Ascending aorta (tissue), 2 donors: ENCODE results near the gene CDC14A. TPM values are rescaled to one million over a fixed set of nuclear protein-coding genes. Genes with fewer than 3 reads are reported as not detected.

ENCODE experiments used
- DNase-seq, 2 donors: peaks; one replicate each; pipeline ENCODE4 v3.0.0-alpha.2; 2019; ENCODE audit warnings: low spot score in 2 of 2
- H3K27ac ChIP-seq, 2 donors: fragments of 200-600 bp; sonication (generic); one replicate each; pipeline ENCODE4 v1.5.1; 2016 to 2017; ENCODE audit warnings: mild to moderate bottlenecking in 1 of 2
- H3K27me3 ChIP-seq: fragments of 200-600 bp; sonication (generic); one replicate; pipeline ENCODE4 v1.5.1; 2017
- H3K36me3 ChIP-seq, 2 donors: fragments of 200-600 bp; sonication (generic); one replicate each; pipeline ENCODE4 v1.5.1; 2016
- H3K4me1 ChIP-seq, 2 donors: fragments of 200-600 bp; sonication (generic); one replicate each; pipeline ENCODE4 v1.5.1; 2016 to 2017; ENCODE audit warnings: mild to moderate bottlenecking in 1 of 2
- H3K4me3 ChIP-seq, 2 donors: fragments of 200-600 bp; sonication (generic); one replicate each; pipeline ENCODE4 v1.5.1; 2016 to 2017; ENCODE audit warnings: mild to moderate bottlenecking in 1 of 2
- H3K9me3 ChIP-seq, 2 donors: fragments of 200-600 bp; sonication (generic); one replicate each; pipeline ENCODE4 v1.5.1; 2016
- CTCF ChIP-seq, 3 experiments: fragments of 200-600 bp in 2 of 3; fragments of 450-650 bp in 1 of 3; sonication (generic) in 2 of 3; IDR thresholded peaks; one replicate each; pipeline ENCODE4 v1.5.1; 2016 to 2019; ENCODE audit warnings: antibody characterized with exemption in 3 of 3, mild to moderate bottlenecking in 1 of 3, moderate library complexity in 1 of 3
- intact Hi-C: fragments of 100-400 bp; cut with DNase I; formaldehyde crosslinking; loops from one replicate; pipeline ENCODE4 v1.15.1; 2023
- total RNA-seq: library from RNA; depleted of rRNA; stranded (reverse); fragments of >200 nt; gene quantifications from one replicate; pipeline ENCODE4 v1.1.0, GENCODE V29; 2016

CDC14A gene
- total RNA-seq, 1 donor from 2014 or later: 2.0 TPM

DNA sequence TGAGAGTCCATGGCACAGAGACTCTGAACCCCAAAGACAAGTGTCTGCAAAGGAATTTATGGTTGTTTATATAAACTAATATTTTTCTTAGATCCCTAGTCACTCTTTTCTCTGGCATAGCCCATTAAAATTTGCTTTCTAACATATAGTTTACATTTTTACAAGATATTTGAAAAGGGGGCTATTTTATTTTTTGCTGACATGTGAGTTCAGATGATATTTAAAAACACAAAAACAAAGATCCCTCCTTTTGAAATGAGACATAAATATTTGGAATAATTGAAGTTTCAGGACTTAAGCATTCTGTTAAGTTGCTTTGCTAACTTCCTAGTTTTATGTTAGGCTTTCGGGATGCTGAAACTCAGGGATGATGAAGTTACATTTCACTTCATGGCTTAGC lies 86.1 kb downstream of the CDC14A start:
- intact Hi-C loops: no loop called here
- DNase-seq: no peak
- Histone ChIP-seq H3K4me1 (no peaks in the 10 kb centered on the region), H3K27me3 (no peaks in the 10 kb centered on the region), H3K9me3 (no peaks in the 10 kb centered on the region), H3K4me3 (no peak overlapping the region), H3K27ac (no peak overlapping the region), H3K36me3 (no peaks in the 10 kb centered on the region)
- no peak for TF ChIP-seq CTCF (IDR thresholded peaks at IDR 0.05)

DNA sequence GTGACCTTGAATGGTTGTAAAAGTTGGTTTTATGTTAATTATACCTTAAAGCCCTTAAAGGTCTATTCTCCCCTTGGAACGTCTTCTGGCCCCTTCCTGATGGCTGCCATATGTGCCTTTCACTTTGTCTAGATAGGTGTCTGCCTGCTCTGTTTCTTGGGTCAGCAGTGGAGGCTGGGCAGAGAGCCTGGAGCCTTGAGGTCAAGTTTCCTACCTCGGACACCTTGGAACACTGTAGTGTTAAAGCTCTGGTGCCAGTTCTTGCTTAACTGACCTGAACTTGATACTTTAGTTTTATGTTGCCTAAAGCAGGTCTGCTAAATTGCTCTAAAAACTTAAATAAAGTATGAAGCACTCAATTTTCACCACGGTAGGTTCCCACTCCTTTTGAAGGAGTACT lies 86.5 kb downstream of the CDC14A start:
- H3K4me3 ChIP-seq: no peak overlapping the region
- H3K9me3 ChIP-seq: no peaks in the 10 kb centered on the region
- no peaks in the 10 kb centered on the region for H3K4me1 ChIP-seq
- DNase-seq: no peak
- no peak overlapping the region for H3K27ac ChIP-seq
- no peak for TF ChIP-seq CTCF (IDR thresholded peaks at IDR 0.05)
- intact Hi-C loops: no loop called here
- H3K36me3 ChIP-seq: no peaks in the 10 kb centered on the region
- no peaks in the 10 kb centered on the region for H3K27me3 ChIP-seq

DNA sequence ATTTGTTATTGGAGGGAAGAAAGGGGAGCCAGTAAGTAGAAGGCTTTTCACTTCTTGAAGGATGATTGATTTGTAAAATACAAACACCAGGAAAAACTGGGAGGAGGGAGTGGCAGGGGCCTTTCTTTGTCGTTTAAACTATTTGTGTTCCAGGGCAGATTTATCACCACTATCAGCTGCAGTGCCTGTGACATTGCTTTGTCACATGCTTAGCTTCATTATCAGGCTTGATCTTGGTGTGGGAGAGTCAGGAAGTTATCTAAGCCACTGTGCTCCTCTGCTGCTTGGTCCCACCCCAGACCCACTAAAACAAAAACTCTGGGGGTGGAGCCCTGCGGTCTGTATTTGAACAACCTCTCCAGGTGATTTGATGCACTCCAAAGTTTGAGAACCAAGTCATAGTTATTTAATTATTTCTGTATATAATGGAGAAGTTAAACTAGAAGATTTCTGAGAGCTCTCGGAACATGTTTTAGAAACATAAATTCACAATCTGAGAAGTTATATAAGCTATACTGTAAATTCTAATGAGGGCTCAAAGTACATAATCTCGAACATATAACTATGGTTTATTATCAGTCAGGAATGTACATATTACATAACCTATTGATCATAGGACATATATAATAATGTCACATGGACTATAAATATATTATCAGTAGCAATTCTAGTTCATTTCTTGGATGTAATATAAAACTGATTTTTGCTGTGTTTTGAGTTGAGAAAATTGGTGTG lies 87.9 kb downstream of the CDC14A start:
- Histone ChIP-seq H3K27me3 (no peaks in the 10 kb centered on the region), H3K27ac (no peak overlapping the region), H3K9me3 (no peaks in the 10 kb centered on the region), H3K4me1 (no peaks in the 10 kb centered on the region), H3K4me3 (no peak overlapping the region), H3K36me3 (no peaks in the 10 kb centered on the region)
- DNase-seq: no peak
- intact Hi-C loops: no loop called here
- no peak for TF ChIP-seq CTCF (IDR thresholded peaks at IDR 0.05)

DNA sequence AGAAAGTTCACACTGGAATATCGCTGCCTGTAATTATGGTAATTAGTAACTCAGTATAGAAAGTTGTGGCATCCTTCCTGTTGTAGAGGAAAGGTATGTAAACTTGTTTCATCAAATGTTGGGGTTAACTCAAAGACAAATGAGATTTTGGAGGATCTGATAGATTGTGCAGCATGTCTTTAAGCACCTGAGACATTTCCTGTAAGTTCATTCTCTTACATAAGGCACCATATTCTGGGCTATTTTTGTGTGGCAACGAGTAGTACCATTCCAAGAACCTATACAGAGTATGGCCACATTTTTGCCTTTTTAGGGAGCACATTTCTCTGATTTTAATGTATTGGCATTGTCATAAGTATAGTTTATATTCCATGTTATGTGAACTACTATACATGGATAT lies 88.8 kb downstream of the CDC14A start:
- H3K9me3 ChIP-seq: no peaks in the 10 kb centered on the region
- H3K4me3 ChIP-seq: no peak overlapping the region
- no peaks in the 10 kb centered on the region for H3K36me3 ChIP-seq
- no peak for DNase-seq
- H3K27me3 ChIP-seq: no peaks in the 10 kb centered on the region
- intact Hi-C loops: no loop called here
- no peak overlapping the region for H3K27ac ChIP-seq
- no peak for TF ChIP-seq CTCF (IDR thresholded peaks at IDR 0.05)
- no peaks in the 10 kb centered on the region for H3K4me1 ChIP-seq

- Histone ChIP-seq H3K27ac (no peak overlapping the region), H3K4me1 (no peaks in the 10 kb centered on the region), H3K9me3 (no peaks in the 10 kb centered on the region), H3K27me3 (no peaks in the 10 kb centered on the region), H3K4me3 (no peak overlapping the region), H3K36me3 (no peaks in the 10 kb centered on the region)
- intact Hi-C loops: no loop called here
- no peak for DNase-seq
- TF ChIP-seq CTCF (IDR thresholded peaks at IDR 0.05): no peak
Observed at GRCh38 chr1:100441651-100442050, 89.3 kb downstream of the CDC14A start.
